HCT116 (cell line): ENCODE results near the gene PRTG. TPM values are rescaled to one million over a fixed set of nuclear protein-coding genes. Genes with fewer than 3 reads are reported as not detected.
"Not testable (repeated sequence)": the region's sequence is repeated elsewhere in the genome, so short reads cannot be mapped to it uniquely, and the experiment has no call there.

Source experiments
- ATAC-seq: fragments of 200-7000 bp; cut with Tn5 transposase; 2 replicates; pipeline ENCODE4 v1.9.1; 2020; ENCODE audit warnings: mild to moderate bottlenecking, moderate library complexity
- BruUV-seq: library from RNA; stranded (reverse); fragments of 400-500 nt; replicated peaks from 2 replicates; lab custom pipeline; 2021; lab: Mats Ljungman, UMichigan
- CTCF ChIA-PET: fragments of 300-600 bp; sonication (Branson Sonifier 250); formaldehyde crosslinking; loops from one replicate; lab custom pipeline; 2021; ENCODE audit warnings: antibody characterized with exemption; lab: Charles Lee
- POLR2A ChIA-PET: fragments of 300-600, 350-600 bp; sonication (Branson Sonifier 250); formaldehyde crosslinking; loops from one replicate; lab custom pipeline; 2021; ENCODE audit warnings: antibody characterized with exemption; lab: Charles Lee
- RAD21 ChIA-PET, 2 experiments: fragments of 300-600 bp; sonication (Branson Sonifier 250); formaldehyde crosslinking; loops; one replicate each; lab custom pipeline; 2023; ENCODE audit warnings: low total read pairs in 2 of 2; ENCODE audit not compliant: uncharacterized antibody in 2 of 2, unreplicated experiment in 2 of 2, low non-redundant PET in 1 of 2; lab: Charles Lee
- DNase-seq: peaks from one replicate; pipeline ENCODE4 v3.0.0-alpha.2; 2010; ENCODE audit warnings: low read depth, low spot score
- H2AFZ ChIP-seq: fragments of 200-600 bp; shearing (Covaris generic), sonication (generic); 2 replicates; pipeline ENCODE4 v1.6.1; 2017; ENCODE audit warnings: low read depth, mixed run types, mixed read lengths, antibody characterized with exemption, low read length; ENCODE audit not compliant: poor library complexity, severe bottlenecking
- H3K27ac ChIP-seq: 2 replicates; pipeline ENCODE4 v1.5.1; 2012; ENCODE audit warnings: low read depth, low read length
- H3K27me3 ChIP-seq: fragments of 200-600 bp; sonication (generic); 2 replicates; pipeline ENCODE4 v1.6.1; 2016; ENCODE audit warnings: mixed run types, low read length, mixed read lengths; ENCODE audit not compliant: insufficient read depth
- H3K36me3 ChIP-seq, 2 experiments: fragments of 200-500 bp in 1 of 2; fragments of 200-600 bp in 1 of 2; sonication (Bioruptor generic) in 1 of 2; sonication (generic) in 1 of 2; 2 replicates each; pipeline versions ENCODE4 v1.5.1 to v1.6.1; 2014 to 2016; ENCODE audit warnings: low read length in 2 of 2, inconsistent platforms in 1 of 2, mixed read lengths in 1 of 2, mixed run types in 1 of 2; ENCODE audit not compliant: insufficient read depth in 2 of 2, control insufficient read depth in 1 of 2
- H3K4me1 ChIP-seq, 2 experiments: fragments of 200-600 bp in 1 of 2; sonication (generic) in 1 of 2; 2 replicates each; pipeline versions ENCODE4 v1.5.1 to v1.6.1; 2012 to 2017; ENCODE audit warnings: low read length in 2 of 2, inconsistent platforms in 1 of 2, mild to moderate bottlenecking in 1 of 2, mixed read lengths in 1 of 2, mixed run types in 1 of 2, moderate library complexity in 1 of 2; ENCODE audit not compliant: insufficient read depth in 2 of 2, control insufficient read depth in 1 of 2
- H3K4me2 ChIP-seq: fragments of 200-600 bp; sonication (generic); 2 replicates; pipeline ENCODE4 v1.6.1; 2017; ENCODE audit warnings: mixed run types, low read length, mixed read lengths
- H3K4me3 ChIP-seq, 2 experiments: fragments of 200-600 bp in 1 of 2; sonication (generic) in 1 of 2; replicated peaks in 1 of 2; 2 replicates each; pipeline ENCODE4 v1.5.1; 2011 to 2016; ENCODE audit warnings: low read length in 2 of 2, control low read depth in 1 of 2, low read depth in 1 of 2, mild to moderate bottlenecking in 1 of 2, mixed read lengths in 1 of 2, mixed run types in 1 of 2
- H3K79me2 ChIP-seq: fragments of 200-600 bp; sonication (generic); 2 replicates; pipeline ENCODE4 v1.6.1; 2017; ENCODE audit warnings: mild to moderate bottlenecking, mixed run types, low read length, moderate library complexity, mixed read lengths; ENCODE audit not compliant: insufficient read depth
- H3K9ac ChIP-seq: fragments of 200-600 bp; sonication (generic); 2 replicates; pipeline ENCODE4 v1.6.1; 2016; ENCODE audit warnings: low read length, mixed read lengths
- H3K9me2 ChIP-seq: fragments of 200-600 bp; sonication (generic), shearing (Covaris generic); 2 replicates; pipeline ENCODE4 v1.6.1; 2017; ENCODE audit warnings: mixed run types, mild to moderate bottlenecking, moderate library complexity; ENCODE audit not compliant: insufficient read depth
- H3K9me3 ChIP-seq, 2 experiments: fragments of 200-500 bp in 1 of 2; fragments of 200-600 bp in 1 of 2; sonication (Bioruptor generic) in 1 of 2; sonication (generic) in 1 of 2; 2 replicates each; pipeline ENCODE4 v1.6.1; 2014 to 2017; ENCODE audit warnings: low read length in 2 of 2, mixed read lengths in 2 of 2, inconsistent platforms in 1 of 2, low read depth in 1 of 2, mild to moderate bottlenecking in 1 of 2, mixed run types in 1 of 2, moderate library complexity in 1 of 2; ENCODE audit not compliant: control insufficient read depth in 1 of 2, insufficient read depth in 1 of 2
- H4K20me1 ChIP-seq: fragments of 200-600 bp; sonication (generic), shearing (Covaris generic); 2 replicates; pipeline ENCODE4 v1.6.1; 2017; ENCODE audit warnings: mixed run types, mild to moderate bottlenecking, moderate library complexity; ENCODE audit not compliant: insufficient read depth
- ATF3 ChIP-seq: IDR thresholded peaks from 2 replicates; pipeline ENCODE4 v1.6.1; 2012
- CEBPB ChIP-seq: IDR thresholded peaks from 2 replicates; pipeline ENCODE4 v1.6.1; 2012; ENCODE audit warnings: low read depth
- CTCF ChIP-seq, 3 experiments: fragments of 200-600 bp in 1 of 3; sonication (generic) in 1 of 3; IDR thresholded peaks in 2 of 3; conservative IDR thresholded peaks in 1 of 3; 2 replicates each; pipeline ENCODE4 v1.5.1; 2012 to 2017; ENCODE audit warnings: low read depth in 2 of 3, low read length in 2 of 3, antibody characterized with exemption in 1 of 3, borderline replicate concordance in 1 of 3, control low read depth in 1 of 3, mild to moderate bottlenecking in 1 of 3, mixed read lengths in 1 of 3, mixed run types in 1 of 3, moderate library complexity in 1 of 3; ENCODE audit not compliant: insufficient read depth in 1 of 3
- EGR1 ChIP-seq: IDR thresholded peaks from 2 replicates; pipeline ENCODE4 v1.6.1; 2012; ENCODE audit warnings: low read depth
- EZH2phosphoT487 ChIP-seq: fragments of 200-600 bp; IDR thresholded peaks from 2 replicates; pipeline ENCODE4 v1.6.1; 2018; ENCODE audit warnings: antibody characterized with exemption, borderline replicate concordance
- FOSL1 ChIP-seq: IDR thresholded peaks from 2 replicates; pipeline ENCODE4 v1.6.1; 2012; ENCODE audit warnings: low read depth
- POLR2A ChIP-seq: IDR thresholded peaks from 2 replicates; pipeline ENCODE4 v1.7.0; 2011; ENCODE audit warnings: borderline replicate concordance; ENCODE audit not compliant: insufficient read depth, insufficient read length; ENCODE audit errors: extremely low read depth
- RAD21 ChIP-seq: IDR thresholded peaks from 2 replicates; pipeline ENCODE4 v1.6.1; 2012; ENCODE audit warnings: low read depth, mild to moderate bottlenecking
- SIN3A ChIP-seq: IDR thresholded peaks from 2 replicates; pipeline ENCODE4 v1.6.1; 2012; ENCODE audit warnings: low read depth
- SP1 ChIP-seq: IDR thresholded peaks from 2 replicates; pipeline ENCODE4 v1.6.1; 2012; ENCODE audit warnings: low read depth
- TCF7L2 ChIP-seq: IDR thresholded peaks from 2 replicates; pipeline ENCODE4 v1.7.0; 2011; ENCODE audit warnings: borderline replicate concordance, inconsistent platforms; ENCODE audit not compliant: insufficient read depth, insufficient read length; ENCODE audit errors: extremely low read depth
- ZFX ChIP-seq: fragments of 450-650 bp; IDR thresholded peaks from 2 replicates; pipeline ENCODE4 v1.6.1; 2017
- ZNF274 ChIP-seq: fragments of 200-500 bp; sonication (Bioruptor generic); IDR thresholded peaks from 2 replicates; pipeline ENCODE4 v1.6.1; 2014; ENCODE audit warnings: mild to moderate bottlenecking, low read depth, low read length, inconsistent platforms
- intact Hi-C: fragments of 100-400 bp; cut with micrococcal nuclease; formaldehyde crosslinking; loops from 2 replicates; pipeline ENCODE4 v1.10.0; 2022
- total RNA-seq: library from RNA; stranded (reverse); gene quantifications from one replicate; pipeline ENCODE4 v1.2.1, GENCODE V29; 2021; ENCODE audit not compliant: unreplicated experiment
- TF ChIP-seq, protein P1 (sequence below): IDR thresholded peaks from 2 replicates; pipeline ENCODE4 v1.6.1; 2012; ENCODE audit warnings: low read depth

PRTG gene
- total RNA-seq, 1 experiment from 2014 or later = not detected

- H3K27ac ChIP-seq = no peak overlapping the region
- TF ChIP-seq CEBPB (no peak), FOSL1 (no peak), RAD21 (no peak), ZNF274 (no peak), SP1 (no peak), SIN3A (no peak), ZFX (no peak), TCF7L2 (no peak), POLR2A (no peak), EZH2phosphoT487 (no peak), EGR1 (no peak), ATF3 (no peak), CTCF (IDR thresholded peaks at IDR 0.05 in 2 of 3, conservative IDR thresholded peaks at IDR 0.05 in 1 of 3; ENCODE audit: borderline replicate concordance in 1 of 3, insufficient read depth in 1 of 3, low read depth in 2 of 3, low read length in 2 of 3) (no peak)
- TF ChIP-seq, protein P1, sequence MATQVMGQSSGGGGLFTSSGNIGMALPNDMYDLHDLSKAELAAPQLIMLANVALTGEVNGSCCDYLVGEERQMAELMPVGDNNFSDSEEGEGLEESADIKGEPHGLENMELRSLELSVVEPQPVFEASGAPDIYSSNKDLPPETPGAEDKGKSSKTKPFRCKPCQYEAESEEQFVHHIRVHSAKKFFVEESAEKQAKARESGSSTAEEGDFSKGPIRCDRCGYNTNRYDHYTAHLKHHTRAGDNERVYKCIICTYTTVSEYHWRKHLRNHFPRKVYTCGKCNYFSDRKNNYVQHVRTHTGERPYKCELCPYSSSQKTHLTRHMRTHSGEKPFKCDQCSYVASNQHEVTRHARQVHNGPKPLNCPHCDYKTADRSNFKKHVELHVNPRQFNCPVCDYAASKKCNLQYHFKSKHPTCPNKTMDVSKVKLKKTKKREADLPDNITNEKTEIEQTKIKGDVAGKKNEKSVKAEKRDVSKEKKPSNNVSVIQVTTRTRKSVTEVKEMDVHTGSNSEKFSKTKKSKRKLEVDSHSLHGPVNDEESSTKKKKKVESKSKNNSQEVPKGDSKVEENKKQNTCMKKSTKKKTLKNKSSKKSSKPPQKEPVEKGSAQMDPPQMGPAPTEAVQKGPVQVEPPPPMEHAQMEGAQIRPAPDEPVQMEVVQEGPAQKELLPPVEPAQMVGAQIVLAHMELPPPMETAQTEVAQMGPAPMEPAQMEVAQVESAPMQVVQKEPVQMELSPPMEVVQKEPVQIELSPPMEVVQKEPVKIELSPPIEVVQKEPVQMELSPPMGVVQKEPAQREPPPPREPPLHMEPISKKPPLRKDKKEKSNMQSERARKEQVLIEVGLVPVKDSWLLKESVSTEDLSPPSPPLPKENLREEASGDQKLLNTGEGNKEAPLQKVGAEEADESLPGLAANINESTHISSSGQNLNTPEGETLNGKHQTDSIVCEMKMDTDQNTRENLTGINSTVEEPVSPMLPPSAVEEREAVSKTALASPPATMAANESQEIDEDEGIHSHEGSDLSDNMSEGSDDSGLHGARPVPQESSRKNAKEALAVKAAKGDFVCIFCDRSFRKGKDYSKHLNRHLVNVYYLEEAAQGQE = no peak
- TF ChIP-seq, all 23 proteins: peak for 0
- no peak overlapping the region for H2AFZ ChIP-seq
- H3K27me3 ChIP-seq = no peaks in the 10 kb centered on the region
- intact Hi-C loops = no loop called here
- no peaks in the 10 kb centered on the region for H3K79me2 ChIP-seq
- H3K9me2 ChIP-seq = no peaks in the 10 kb centered on the region
- no peaks in the 10 kb centered on the region for H3K9me3 ChIP-seq
- ChIA-PET CTCF (no interaction called here), RAD21 (no interaction called here), POLR2A (no interaction called here)
- no TSS peak for BruUV-seq
- no peaks in the 10 kb centered on the region for H3K36me3 ChIP-seq
- no peaks in the 10 kb centered on the region for H3K4me1 ChIP-seq
- H4K20me1 ChIP-seq = no peaks in the 10 kb centered on the region
- no peak overlapping the region for H3K4me2 ChIP-seq
- DNase-seq = no peak
- no peak for ATAC-seq
- no peak overlapping the region for H3K4me3 ChIP-seq
- H3K9ac ChIP-seq = no peak overlapping the region
Observed at GRCh38 chr15:55694652-55695150, 48.3 kb downstream of the PRTG start.

- H3K9me2 ChIP-seq, H3K9me3 ChIP-seq, H3K9ac ChIP-seq, H3K4me3 ChIP-seq, H3K4me2 ChIP-seq, H3K27me3 ChIP-seq, H3K4me1 ChIP-seq, POLR2A ChIA-PET, H3K27ac ChIP-seq, H2AFZ ChIP-seq, H3K79me2 ChIP-seq, intact Hi-C loops, ATAC-seq, H4K20me1 ChIP-seq, H3K36me3 ChIP-seq, DNase-seq, CTCF ChIA-PET, BruUV-seq, RAD21 ChIA-PET: not testable (repeated sequence)
Observed at GRCh38 chr15:55693116-55693515, 49.8 kb downstream of the PRTG start.
